KMS-11 (cell line): ENCODE measurements around the gene CPSF3.

Experiments used
- H2AFZ ChIP-seq: fragments of 200-600 bp; sonication (generic); 2 replicates; pipeline ENCODE4 v1.6.1; 2016; ENCODE audit warnings: antibody characterized with exemption, mixed run types, low read depth
- H3K27ac ChIP-seq: fragments of 200-600 bp; sonication (generic); 2 replicates; pipeline ENCODE4 v1.6.1; 2016; ENCODE audit warnings: mild to moderate bottlenecking, mixed run types
- H3K27me3 ChIP-seq: fragments of 200-600 bp; sonication (generic); 2 replicates; pipeline ENCODE4 v1.6.1; 2017; ENCODE audit warnings: mild to moderate bottlenecking, low read depth, mixed run types, moderate library complexity; ENCODE audit not compliant: insufficient read depth
- H3K36me3 ChIP-seq: fragments of 200-600 bp; sonication (generic); 2 replicates; pipeline ENCODE4 v1.6.1; 2017; ENCODE audit warnings: mild to moderate bottlenecking, mixed run types; ENCODE audit not compliant: insufficient read depth
- H3K4me1 ChIP-seq: fragments of 200-600 bp; sonication (generic); 2 replicates; pipeline ENCODE4 v1.6.1; 2016; ENCODE audit warnings: mild to moderate bottlenecking, low read depth, mixed run types; ENCODE audit not compliant: poor library complexity, severe bottlenecking
- H3K4me2 ChIP-seq: fragments of 200-600 bp; sonication (generic); 2 replicates; pipeline ENCODE4 v1.7.0; 2016; ENCODE audit warnings: mild to moderate bottlenecking, mixed run types
- H3K4me3 ChIP-seq: fragments of 200-600 bp; sonication (generic); IDR thresholded peaks from 2 replicates; pipeline ENCODE4 v1.6.1; 2017; ENCODE audit warnings: low read depth, low read length, mixed read lengths; ENCODE audit not compliant: insufficient read depth
- H3K79me2 ChIP-seq: fragments of 200-600 bp; sonication (generic); 2 replicates; pipeline ENCODE4 v1.6.1; 2016; ENCODE audit warnings: low read depth, mixed run types; ENCODE audit not compliant: insufficient read depth
- H3K9ac ChIP-seq: fragments of 200-600 bp; sonication (generic); 2 replicates; pipeline ENCODE4 v1.6.1; 2016; ENCODE audit warnings: mild to moderate bottlenecking, mixed run types
- H4K20me1 ChIP-seq: fragments of 200-600 bp; sonication (generic); 2 replicates; pipeline ENCODE4 v1.6.1; 2016; ENCODE audit warnings: mild to moderate bottlenecking, mixed run types; ENCODE audit not compliant: insufficient read depth
- TF ChIP-seq, protein P1 (sequence below): fragments of 200-600 bp; sonication (generic); conservative IDR thresholded peaks from 2 replicates; pipeline ENCODE4 v1.6.1; 2017; ENCODE audit warnings: low read depth, mild to moderate bottlenecking, antibody characterized with exemption, low read length, moderate library complexity, mixed read lengths

Gene CPSF3

DNA sequence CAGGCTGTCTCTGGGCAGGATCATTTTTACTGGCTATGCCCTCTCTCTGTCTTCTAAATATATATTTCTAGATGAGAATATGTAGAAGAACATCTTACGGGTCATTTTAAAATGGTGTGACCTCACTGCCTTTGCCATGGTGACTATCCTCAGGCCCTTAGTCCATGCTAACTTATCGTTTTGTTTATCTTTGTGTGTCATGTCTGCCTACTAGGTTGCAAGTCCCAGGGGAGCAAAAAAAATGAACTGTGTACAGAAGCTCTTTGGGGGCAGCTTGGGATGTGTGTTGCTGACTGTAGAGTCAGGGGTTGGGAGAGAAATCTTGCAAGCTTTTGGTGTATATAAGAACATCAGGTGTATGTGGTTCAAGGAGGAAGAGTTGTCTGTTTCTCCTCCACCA, 11.0 kb downstream of the CPSF3 start:
- no peaks in the 10 kb centered on the region for H4K20me1 ChIP-seq
- no peak overlapping the region for H2AFZ ChIP-seq
- H3K79me2 ChIP-seq, result no peaks in the 10 kb centered on the region
- TF ChIP-seq, protein P1, sequence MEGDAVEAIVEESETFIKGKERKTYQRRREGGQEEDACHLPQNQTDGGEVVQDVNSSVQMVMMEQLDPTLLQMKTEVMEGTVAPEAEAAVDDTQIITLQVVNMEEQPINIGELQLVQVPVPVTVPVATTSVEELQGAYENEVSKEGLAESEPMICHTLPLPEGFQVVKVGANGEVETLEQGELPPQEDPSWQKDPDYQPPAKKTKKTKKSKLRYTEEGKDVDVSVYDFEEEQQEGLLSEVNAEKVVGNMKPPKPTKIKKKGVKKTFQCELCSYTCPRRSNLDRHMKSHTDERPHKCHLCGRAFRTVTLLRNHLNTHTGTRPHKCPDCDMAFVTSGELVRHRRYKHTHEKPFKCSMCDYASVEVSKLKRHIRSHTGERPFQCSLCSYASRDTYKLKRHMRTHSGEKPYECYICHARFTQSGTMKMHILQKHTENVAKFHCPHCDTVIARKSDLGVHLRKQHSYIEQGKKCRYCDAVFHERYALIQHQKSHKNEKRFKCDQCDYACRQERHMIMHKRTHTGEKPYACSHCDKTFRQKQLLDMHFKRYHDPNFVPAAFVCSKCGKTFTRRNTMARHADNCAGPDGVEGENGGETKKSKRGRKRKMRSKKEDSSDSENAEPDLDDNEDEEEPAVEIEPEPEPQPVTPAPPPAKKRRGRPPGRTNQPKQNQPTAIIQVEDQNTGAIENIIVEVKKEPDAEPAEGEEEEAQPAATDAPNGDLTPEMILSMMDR, result no peak
- H3K4me1 ChIP-seq, result peaks cover 28% of the 10 kb centered on the region
- H3K36me3 ChIP-seq, result peaks cover 9% of the 10 kb centered on the region; the same call in 1 of the 2 replicates
- H3K9ac ChIP-seq, result no peak overlapping the region
- H3K4me2 ChIP-seq, result no peak overlapping the region
- no peaks in the 10 kb centered on the region for H3K27me3 ChIP-seq
- no peak overlapping the region for H3K27ac ChIP-seq
- no peak overlapping the region for H3K4me3 ChIP-seq

DNA sequence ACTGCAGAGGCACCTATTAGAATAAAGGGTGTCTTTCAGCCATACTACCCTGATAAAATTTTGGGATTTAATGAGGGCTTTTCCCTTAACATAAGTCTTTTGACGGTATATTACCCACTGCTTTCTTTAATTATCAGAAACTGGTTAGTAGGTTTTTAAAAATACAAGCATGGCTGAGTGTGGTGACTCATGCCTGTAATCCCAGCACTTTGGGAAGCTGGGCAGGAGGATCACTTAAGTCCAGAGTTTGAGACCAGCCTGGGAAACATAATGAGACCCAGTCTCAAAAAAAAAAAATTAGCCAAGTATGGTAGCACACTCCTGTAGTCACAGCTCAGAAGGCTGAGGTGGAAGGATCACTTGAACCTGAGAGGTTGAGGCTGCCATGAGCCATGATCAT, 16.1 kb downstream of the CPSF3 start:
- TF ChIP-seq, protein P1, result no peak
- H3K4me1 ChIP-seq, result peaks cover 1% of the 10 kb centered on the region
- H3K79me2 ChIP-seq, result no peaks in the 10 kb centered on the region
- H3K4me3 ChIP-seq, result no peak overlapping the region
- H3K27ac ChIP-seq, result no peak overlapping the region
- H4K20me1 ChIP-seq, result no peaks in the 10 kb centered on the region
- H3K4me2 ChIP-seq, result no peak overlapping the region
- H3K9ac ChIP-seq, result no peak overlapping the region
- H3K27me3 ChIP-seq, result no peaks in the 10 kb centered on the region
- H2AFZ ChIP-seq, result no peak overlapping the region
- peaks cover 9% of the 10 kb centered on the region; the same call in 1 of the 2 replicates for H3K36me3 ChIP-seq

- Histone ChIP-seq H2AFZ (no peak overlapping the region), H4K20me1 (no peaks in the 10 kb centered on the region), H3K27ac (no peak overlapping the region), H3K4me2 (no peak overlapping the region), H3K27me3 (no peaks in the 10 kb centered on the region), H3K4me3 (no peak overlapping the region), H3K79me2 (no peaks in the 10 kb centered on the region), H3K4me1 (no peaks in the 10 kb centered on the region), H3K36me3 (peaks cover 9% of the 10 kb centered on the region; the same call in 1 of the 2 replicates), H3K9ac (no peak overlapping the region)
- TF ChIP-seq, protein P1, result no peak
Measured at GRCh38 chr2:9440058-9440727, 16.7 kb downstream of the CPSF3 start.

- no peaks in the 10 kb centered on the region for H3K79me2 ChIP-seq
- no peak overlapping the region for H3K4me2 ChIP-seq
- H4K20me1 ChIP-seq, result no peaks in the 10 kb centered on the region
- H3K27ac ChIP-seq, result no peak overlapping the region
- no peak overlapping the region for H2AFZ ChIP-seq
- TF ChIP-seq, protein P1, result no peak
- no peak overlapping the region for H3K4me3 ChIP-seq
- H3K27me3 ChIP-seq, result no peaks in the 10 kb centered on the region
- H3K9ac ChIP-seq, result no peak overlapping the region
- no peaks in the 10 kb centered on the region for H3K4me1 ChIP-seq
- peaks cover 7% of the 10 kb centered on the region; the same call in 1 of the 2 replicates for H3K36me3 ChIP-seq
Measured at GRCh38 chr2:9441556-9441955, 18.1 kb downstream of the CPSF3 start.
